GM10847 (cell line): ENCODE data around the gene EDEM1.

ENCODE experiments used
- POLR2A ChIP-seq: IDR thresholded peaks from 2 replicates; pipeline ENCODE4 v1.6.1; 2011; ENCODE audit not compliant: insufficient read length; ENCODE audit errors: extremely low read depth

The EDEM1 gene

GRCh38 chr3:5262507-5262906, 75.0 kb downstream of the EDEM1 start:
- no peak for TF ChIP-seq POLR2A

GRCh38 chr3:5264093-5264600, 76.6 kb downstream of the EDEM1 start:
- TF ChIP-seq POLR2A, result no peak

GRCh38 chr3:5264896-5265770, 77.6 kb downstream of the EDEM1 start:
- TF ChIP-seq POLR2A, result no peak

- TF ChIP-seq POLR2A, result no peak
These were observed 79.7 kb downstream of the EDEM1 start for GRCh38 chr3:5267252-5267651.

GRCh38 chr3:5267889-5268288, 80.4 kb downstream of the EDEM1 start:
- no peak for TF ChIP-seq POLR2A
